ENCODE data around the gene TNIP2. TPM values are rescaled to one million over a fixed set of nuclear protein-coding genes. Genes with fewer than 3 reads are reported as not detected.
"Not testable (repeated sequence)": the region's sequence is repeated elsewhere in the genome, so short reads cannot be mapped to it uniquely, and the experiment has no call there.

Gene TNIP2
- total and polyA plus RNA-seq, 2 donors (not counting 1 experiment from before 2014, with no cell fraction given), result 47.6 to 71.9 TPM

- H3K9me3 ChIP-seq (ENCODE audit: control extremely low read depth in 1 of 3, control insufficient read depth in 2 of 3, insufficient read depth in 1 of 3, low read length in 2 of 3), result peaks cover 0 to 9% (median 5%) of the 10 kb centered on the region in 3 donors
- no peak for TF ChIP-seq CTCF (IDR thresholded peaks at IDR 0.05)
- Mint-ChIP-seq H3K9me3 (ENCODE audit: insufficient read depth) (peaks cover 3% of the 10 kb centered on the region), H3K4me3 (no peak overlapping the region), H3K27me3 (no peaks in the 10 kb centered on the region), H3K27ac (no peak overlapping the region), H3K4me1 (peaks cover 18% of the 10 kb centered on the region)
- H3K79me2 ChIP-seq (ENCODE audit: control insufficient read depth, insufficient read depth, low read length), result no peaks in the 10 kb centered on the region
- intact Hi-C loops (cut with micrococcal nuclease), result no loop called here
- H3K4me2 ChIP-seq (replicated peaks; ENCODE audit: low read depth, low read length, poor library complexity, severe bottlenecking), result no peak overlapping the region
- WGBS (ENCODE audit: insufficient coverage), result 100% methylated on average over 5 of the region's 10 CpGs
- peaks cover 20% of the 10 kb centered on the region in 2 donors for H3K4me1 ChIP-seq (ENCODE audit: control insufficient read depth in 2 of 2, insufficient read depth in 2 of 2, low read length in 2 of 2)
- ChIA-PET POLR2A (no interaction called here), CTCF (interaction anchor here (0.7 kb wide), 1 partner anchor 196 kb away, joined by 3 read pairs; no protein-coding TSS in a partner anchor)
- H4K20me1 ChIP-seq (ENCODE audit: control insufficient read depth, insufficient read depth, low read length, poor library complexity, severe bottlenecking), result no peaks in the 10 kb centered on the region
- ATAC-seq (ENCODE audit: low read depth) (no peak), DNase-seq (no peak)
- no peak overlapping the region for H2AFZ ChIP-seq (ENCODE audit: insufficient read depth, low read depth, low read length, poor library complexity, severe bottlenecking)
- H3K27me3 ChIP-seq (replicated peaks in 1 of 4; ENCODE audit: control extremely low read depth in 1 of 4, control insufficient read depth in 3 of 4, insufficient read depth in 4 of 4, low read length in 3 of 4), result no peaks in the 10 kb centered on the region
- no peak overlapping the region for H3K27ac ChIP-seq (ENCODE audit: low read length in 2 of 2)
- no peaks in the 10 kb centered on the region for H3K36me3 ChIP-seq (replicated peaks in 1 of 2; ENCODE audit: control extremely low read depth in 1 of 2, control insufficient read depth in 1 of 2, extremely low read depth in 1 of 2, insufficient read depth in 2 of 2, low read length in 1 of 2)
- no peak overlapping the region for H3K4me3 ChIP-seq (ENCODE audit: control extremely low read depth in 1 of 5, extremely low read depth in 1 of 5, insufficient read depth in 1 of 5, low read depth in 2 of 5, low read length in 4 of 5)
- no peak overlapping the region for H3K9ac ChIP-seq (ENCODE audit: low read length)
Observed at GRCh38 chr4:2781911-2782310, 25.8 kb upstream of the TNIP2 start.

- CTCF ChIA-PET, H3K4me3 Mint-ChIP-seq: not testable (repeated sequence)
Observed at GRCh38 chr4:2780643-2781042, 24.5 kb upstream of the TNIP2 start.

More at GRCh38 chr4:2780643-2781042, 24.5 kb upstream of the TNIP2 start:
- POLR2A ChIA-PET, result interaction anchor here (0.7 kb wide), 1 partner anchor 36 kb away, joined by 3 read pairs; no protein-coding TSS in a partner anchor
- H3K4me2 ChIP-seq (replicated peaks; ENCODE audit: low read depth, low read length, poor library complexity, severe bottlenecking); H3K36me3 ChIP-seq (replicated peaks in 1 of 2; ENCODE audit: control extremely low read depth in 1 of 2, control insufficient read depth in 1 of 2, extremely low read depth in 1 of 2, insufficient read depth in 2 of 2, low read length in 1 of 2); DNase-seq; H3K9ac ChIP-seq (ENCODE audit: low read length); H3K27ac Mint-ChIP-seq; H3K4me3 ChIP-seq (ENCODE audit: control extremely low read depth in 1 of 5, extremely low read depth in 1 of 5, insufficient read depth in 1 of 5, low read depth in 2 of 5, low read length in 4 of 5); H4K20me1 ChIP-seq (ENCODE audit: control insufficient read depth, insufficient read depth, low read length, poor library complexity, severe bottlenecking); H3K27me3 Mint-ChIP-seq; H3K27ac ChIP-seq (ENCODE audit: low read length in 2 of 2); intact Hi-C loops (cut with micrococcal nuclease); H3K79me2 ChIP-seq (ENCODE audit: control insufficient read depth, insufficient read depth, low read length); H3K9me3 ChIP-seq (ENCODE audit: control extremely low read depth in 1 of 3, control insufficient read depth in 2 of 3, insufficient read depth in 1 of 3, low read length in 2 of 3); H2AFZ ChIP-seq (ENCODE audit: insufficient read depth, low read depth, low read length, poor library complexity, severe bottlenecking); H3K4me1 Mint-ChIP-seq; H3K27me3 ChIP-seq (replicated peaks in 1 of 4; ENCODE audit: control extremely low read depth in 1 of 4, control insufficient read depth in 3 of 4, insufficient read depth in 4 of 4, low read length in 3 of 4); H3K9me3 Mint-ChIP-seq (ENCODE audit: insufficient read depth); ATAC-seq (ENCODE audit: low read depth); H3K4me1 ChIP-seq (ENCODE audit: control insufficient read depth in 2 of 2, insufficient read depth in 2 of 2, low read length in 2 of 2): not testable (repeated sequence)
- WGBS (ENCODE audit: insufficient coverage), result 100% methylated on average over 2 of the region's 5 CpGs
